Stimulated activated CD8-positive, alpha-beta memory T cell treated with anti-CD3 and anti-CD28 coated beads, Interleukin-7, amount 100 ng/mL, for 1 hour (primary cell): ENCODE results near the gene PANX1.
"Not testable (repeated sequence)": the region's sequence is repeated elsewhere in the genome, so short reads cannot be mapped to it uniquely, and the experiment has no call there.

Experiments
- DNase-seq, 2 donors: peaks; one replicate each; pipeline ENCODE4 v3.0.0-alpha.2; 2020; ENCODE audit warnings: low read depth in 2 of 2

Gene PANX1

GRCh38 chr11:94150056-94150455 lies 21.4 kb downstream of the PANX1 start:
- DNase-seq, result no peak

GRCh38 chr11:94150704-94151685 lies 22.4 kb downstream of the PANX1 start:
- no peak for DNase-seq

GRCh38 chr11:94151903-94152677 lies 23.4 kb downstream of the PANX1 start:
- no peak for DNase-seq

GRCh38 chr11:94152678-94153065 lies 24.0 kb downstream of the PANX1 start:
- DNase-seq, result no peak

- no peak for DNase-seq
Measured at GRCh38 chr11:94153320-94153719, 24.7 kb downstream of the PANX1 start.

GRCh38 chr11:94154095-94154856 lies 25.6 kb downstream of the PANX1 start:
- no peak for DNase-seq

- not testable (repeated sequence) for DNase-seq
Measured at GRCh38 chr11:94157339-94157738, 28.7 kb downstream of the PANX1 start.

- no peak for DNase-seq
Measured at GRCh38 chr11:94168882-94169281, 40.2 kb downstream of the PANX1 start.

- no peak for DNase-seq
Measured at GRCh38 chr11:94169516-94169915, 40.9 kb downstream of the PANX1 start.

GRCh38 chr11:94169930-94170545 lies 41.4 kb downstream of the PANX1 start:
- no peak for DNase-seq

- DNase-seq, result no peak
Measured at GRCh38 chr11:94170953-94171352, 42.3 kb downstream of the PANX1 start.

GRCh38 chr11:94171693-94172440 lies 43.2 kb downstream of the PANX1 start:
- no peak for DNase-seq

- DNase-seq, result no peak
Measured at GRCh38 chr11:94175535-94175934, 46.9 kb downstream of the PANX1 start.

- no peak for DNase-seq
Measured at GRCh38 chr11:94178331-94178730, 49.7 kb downstream of the PANX1 start.

- no peak for DNase-seq
Measured at GRCh38 chr11:94179696-94180095, 51.1 kb downstream of the PANX1 start.

- DNase-seq, result no peak
Measured at GRCh38 chr11:94181526-94181925, 52.9 kb downstream of the PANX1 start.

GRCh38 chr11:94181943-94182342 lies 53.3 kb downstream of the PANX1 start:
- no peak for DNase-seq

- DNase-seq, result no peak
Measured at GRCh38 chr11:94183251-94183885, 54.7 kb downstream of the PANX1 start.

- DNase-seq, result no peak
Measured at GRCh38 chr11:94183886-94184264, 55.2 kb downstream of the PANX1 start.

GRCh38 chr11:94184362-94184761 lies 55.7 kb downstream of the PANX1 start:
- DNase-seq, result no peak
